Left cardiac atrium (tissue), 4 donors: Measurements from ENCODE around the gene ERCC6L. TPM values are rescaled to one million over a fixed set of nuclear protein-coding genes. Genes with fewer than 3 reads are reported as not detected.
"Not testable (repeated sequence)": the region's sequence is repeated elsewhere in the genome, so short reads cannot be mapped to it uniquely, and the experiment has no call there.

Experiments used
- ATAC-seq, 2 donors: fragments of 200-7000 bp; cut with Tn5 transposase; one replicate each; pipeline ENCODE4 v1.9.1; 2020; ENCODE audit warnings: mild to moderate bottlenecking in 2 of 2, moderate library complexity in 2 of 2
- DNase-seq: peaks from one replicate; pipeline ENCODE4 v3.0.0-alpha.2; 2020
- intact Hi-C, 2 donors: fragments of 100-400 bp; cut with DNase I; formaldehyde crosslinking; loops; one replicate each; pipeline versions ENCODE4 v1.14.1 to v1.15.1; 2022 to 2023
- total RNA-seq, 2 donors: library from RNA; stranded (reverse); fragmentation: NEBNext Ultra II Directional; extraction: Animal tissue kit (Norgen Biotek cat#: 25700); gene quantifications; one replicate each; pipeline ENCODE4 v1.2.1, GENCODE V29; 2021
- donor health status: DM: no; HTN: yes; CAD: no.
- donor health status: DM: no; HTN: yes; CAD: no; lungs with severe emphysema.
- donor health status: DM: yes; HTN: yes; CAD: no.
- donor health status: Dilated cardiomyopathy.

Gene ERCC6L
- total RNA-seq, 2 donors from 2014 or later: 0.10 to 0.18 TPM

- ATAC-seq (no peak), DNase-seq (no peak)
- intact Hi-C loops: no loop called here
These were observed 55.9 kb downstream of the ERCC6L start for GRCh38 chrX:72182924-72183323.

- intact Hi-C loops: no loop called here
- peak; percentile 97 to 99 for ATAC-seq
- peak; percentile 93 for DNase-seq
These were observed 57.4 kb downstream of the ERCC6L start, which contains the start of gene PIN4 for GRCh38 chrX:72181178-72182125. Gene PIN4, plus strand, starts transcription at chrX:72181757. Its CDS starts 29 bp downstream, at chrX:72181786.

- intact Hi-C loops: no loop called here
- DNase-seq: no peak
- no peak for ATAC-seq
These were observed 58.3 kb downstream of the ERCC6L start for GRCh38 chrX:72180539-72180938.

GRCh38 chrX:72176981-72177380 lies 61.8 kb downstream of the ERCC6L start:
- intact Hi-C loops: no loop called here
- ATAC-seq (no peak), DNase-seq (no peak)

GRCh38 chrX:72176289-72176688 lies 62.5 kb downstream of the ERCC6L start:
- ATAC-seq, intact Hi-C loops, DNase-seq: not testable (repeated sequence)

DNA sequence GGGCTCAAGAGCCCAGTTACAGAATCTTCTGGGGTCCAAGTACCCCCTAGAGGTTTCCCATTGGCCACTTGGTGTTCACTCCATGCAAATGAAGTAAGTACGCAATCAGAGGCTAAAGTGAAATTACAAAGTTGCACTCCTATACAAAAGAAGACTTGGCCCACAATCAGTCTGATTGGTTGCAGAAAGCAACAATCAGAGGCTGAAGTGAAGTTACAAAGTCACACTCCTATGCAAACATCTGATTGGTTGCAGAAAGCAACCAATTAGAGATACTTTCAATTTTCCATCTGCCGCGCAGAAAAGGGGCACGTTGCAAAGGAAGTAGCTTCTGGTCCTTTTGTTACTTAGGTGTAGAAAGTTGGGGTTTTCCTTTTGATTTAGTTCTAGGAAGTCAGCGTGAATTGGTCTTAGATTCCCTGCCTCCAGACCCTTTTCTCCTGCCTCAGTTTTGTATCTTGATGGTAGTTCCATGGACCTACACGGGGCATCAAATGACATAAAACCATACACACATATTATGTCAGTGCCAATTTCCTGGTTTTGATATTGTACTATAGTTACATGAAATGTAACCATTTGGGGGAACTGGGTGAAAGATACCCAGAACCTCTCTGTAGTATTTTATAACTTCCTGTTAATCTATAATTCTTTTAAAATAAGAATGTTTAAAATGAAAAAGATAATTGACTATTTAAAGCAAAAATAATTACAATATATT lies 69.7 kb downstream of the ERCC6L start:
- DNase-seq: no peak
- intact Hi-C loops: no loop called here

DNA sequence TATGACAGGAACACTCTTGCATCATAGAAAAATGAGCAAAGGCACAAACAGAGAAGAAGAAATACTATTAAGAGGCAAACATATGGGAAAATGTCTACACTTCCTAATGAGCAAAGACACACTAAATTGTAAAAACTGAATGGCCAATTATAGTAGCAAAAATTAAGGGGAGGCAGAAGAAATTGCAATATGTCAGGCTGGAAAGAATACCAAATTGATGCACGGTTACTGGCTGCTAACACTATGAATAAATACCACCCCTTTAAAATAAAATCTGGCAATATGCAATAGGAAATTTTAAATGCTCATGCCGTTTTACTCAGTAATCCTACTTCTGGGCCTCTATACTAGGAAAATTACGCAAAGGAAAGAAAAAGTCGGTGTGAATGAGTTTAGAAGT lies 73.3 kb downstream of the ERCC6L start:
- intact Hi-C loops: no loop called here
- ATAC-seq (no peak), DNase-seq (no peak)

More for the DNA sequence above, 69.7 kb downstream of the ERCC6L start:
- ATAC-seq: no peak

DNA sequence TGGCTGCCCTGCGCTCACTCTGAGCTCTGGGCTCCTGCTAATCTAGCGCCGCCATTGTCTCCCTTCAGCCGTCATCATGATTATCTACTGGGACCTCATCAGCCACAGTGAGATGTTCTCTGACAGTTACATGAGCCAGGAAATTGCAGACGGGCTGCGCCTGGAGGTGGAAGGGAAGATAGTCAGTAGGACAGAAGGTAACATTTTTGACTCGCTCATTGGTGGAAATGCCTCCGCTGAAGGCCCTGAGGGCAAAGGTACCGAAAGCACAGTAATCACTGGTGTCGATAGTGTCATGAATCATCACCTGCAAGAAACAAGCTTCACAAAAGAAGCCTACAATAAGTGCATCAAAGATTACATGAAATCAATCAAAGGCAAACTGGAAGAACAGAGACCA lies 79.1 kb downstream of the ERCC6L start:
- no peak for ATAC-seq
- intact Hi-C loops: no loop called here

GRCh38 chrX:72158773-72159172 lies 80.1 kb downstream of the ERCC6L start:
- intact Hi-C loops: no loop called here
- ATAC-seq (no peak), DNase-seq (no peak)

More for the DNA sequence above, 79.1 kb downstream of the ERCC6L start:
- DNase-seq: no peak

Other genes with a start within 250 kb of the ERCC6L start
- 1 to 10 TPM; 2.7 to 3.9 TPM for gene RTL5, start 107.1 kb downstream of the ERCC6L start, total RNA-seq
- gene PIN4, start 57.3 kb downstream of the ERCC6L start, total RNA-seq: 1 to 10 TPM; 9.1 to 9.2 TPM
- gene RPS4X, start 38.2 kb upstream of the ERCC6L start, total RNA-seq: 100 to 1,000 TPM; 423 to 527 TPM
- 1 to 10 TPM in 1 of 2 donors, under 1 TPM in 1; 0.94 to 1.7 TPM for gene CITED1, start 66.9 kb upstream of the ERCC6L start, total RNA-seq